Mesothelial cell of epicardium (in vitro differentiated cells): ENCODE measurements around the gene TTC39B. TPM values are rescaled to one million over a fixed set of nuclear protein-coding genes. Genes with fewer than 3 reads are reported as not detected.

Experiments used
- DNase-seq, 2 experiments: peaks; one replicate each; pipeline ENCODE4 v3.0.0; 2021; ENCODE audit warnings: low spot score in 2 of 2; ENCODE audit not compliant: unreplicated experiment in 2 of 2
- H3K27ac Mint-ChIP-seq: 2 replicates; pipeline ENCODE4 v1.8.0; 2021; ENCODE audit warnings: mixed read lengths
- H3K27me3 Mint-ChIP-seq: 2 replicates; pipeline ENCODE4 v1.8.0; 2021; ENCODE audit warnings: low read depth, mixed read lengths
- H3K36me3 Mint-ChIP-seq: 2 replicates; pipeline ENCODE4 v1.8.0; 2021; ENCODE audit warnings: mixed read lengths
- H3K4me1 Mint-ChIP-seq: 2 replicates; pipeline ENCODE4 v1.8.0; 2021; ENCODE audit warnings: mixed read lengths
- H3K4me3 Mint-ChIP-seq: 2 replicates; pipeline ENCODE4 v1.8.0; 2021; ENCODE audit warnings: mild to moderate bottlenecking, moderate library complexity, mixed read lengths
- H3K9me3 Mint-ChIP-seq: 2 replicates; pipeline ENCODE4 v1.8.0; 2021; ENCODE audit warnings: mixed read lengths
- CTCF ChIP-seq: fragments of 200-600 bp; sonication (generic); IDR thresholded peaks from one replicate; pipeline ENCODE4 v1.5.0; 2021; ENCODE audit warnings: antibody characterized with exemption; ENCODE audit not compliant: unreplicated experiment
- total RNA-seq: library from RNA; stranded (reverse); gene quantifications from 3 replicates; pipeline ENCODE4 v1.2.1, GENCODE V29; 2021

Gene TTC39B
- total RNA-seq, 1 donor from 2014 or later = 6.0 TPM

DNA sequence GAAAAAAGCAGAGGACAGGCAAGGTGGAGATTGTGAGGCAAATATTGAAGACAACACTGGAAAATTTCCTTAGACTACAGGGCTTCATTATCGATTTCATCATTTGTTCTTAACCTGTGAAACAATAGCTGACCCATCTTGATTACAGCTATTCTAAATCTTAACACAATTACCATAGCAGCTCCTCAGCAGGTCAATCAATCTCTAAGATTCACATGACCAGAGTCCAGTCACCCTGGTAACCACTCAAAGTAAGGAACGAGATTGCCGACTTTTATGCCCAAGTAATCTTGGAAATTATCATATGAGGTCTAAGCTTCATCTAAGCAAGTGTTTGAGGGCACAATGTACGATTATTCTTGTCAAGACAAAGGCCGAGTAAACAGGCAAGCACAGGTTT is 93.8 kb downstream of the TTC39B start:
- TF ChIP-seq CTCF = no peak
- H3K27me3 Mint-ChIP-seq = no peaks in the 10 kb centered on the region
- no peaks in the 10 kb centered on the region for H3K36me3 Mint-ChIP-seq
- H3K9me3 Mint-ChIP-seq = no peaks in the 10 kb centered on the region
- no peak for DNase-seq
- H3K27ac Mint-ChIP-seq = no peak overlapping the region
- H3K4me3 Mint-ChIP-seq = no peak overlapping the region
- peaks cover 4% of the 10 kb centered on the region for H3K4me1 Mint-ChIP-seq

DNA sequence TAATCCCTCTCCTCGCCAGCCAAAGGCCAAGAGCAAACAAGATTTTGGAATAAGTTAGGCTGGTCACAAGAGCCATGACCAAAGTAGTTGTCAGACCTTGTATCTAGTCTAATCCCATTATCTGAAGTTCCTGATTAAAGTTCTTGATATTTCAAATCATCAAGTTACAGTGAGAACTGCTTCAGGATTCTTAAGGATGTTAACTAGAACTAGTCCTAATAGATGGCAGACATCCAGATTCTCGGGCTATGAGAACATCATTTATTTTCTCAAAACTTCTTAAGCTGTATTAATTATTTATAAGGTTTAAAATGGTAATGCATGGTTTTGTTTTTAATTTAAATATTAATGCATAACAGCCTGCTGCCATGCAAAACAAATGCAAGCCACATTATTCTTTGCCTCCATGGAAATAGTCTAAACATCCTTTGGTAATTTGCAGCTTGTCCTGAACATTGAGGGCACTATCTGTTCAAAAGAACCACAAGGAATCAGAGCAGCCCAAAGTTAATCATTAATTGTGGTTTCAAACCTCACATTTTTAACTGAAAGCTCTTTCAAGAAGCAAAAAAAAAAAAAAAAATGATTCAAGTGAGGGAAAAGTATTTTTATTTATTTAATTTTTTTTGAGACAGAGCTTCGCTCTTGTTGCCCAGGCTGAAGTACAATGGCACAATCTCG is 95.1 kb downstream of the TTC39B start:
- Mint-ChIP-seq H3K27ac (no peak overlapping the region), H3K4me3 (no peak overlapping the region), H3K36me3 (peaks cover 2% of the 10 kb centered on the region), H3K27me3 (no peaks in the 10 kb centered on the region), H3K9me3 (peaks cover 3% of the 10 kb centered on the region), H3K4me1 (peaks cover 4% of the 10 kb centered on the region)
- no peak for DNase-seq
- peak; percentile 35 for TF ChIP-seq CTCF

DNA sequence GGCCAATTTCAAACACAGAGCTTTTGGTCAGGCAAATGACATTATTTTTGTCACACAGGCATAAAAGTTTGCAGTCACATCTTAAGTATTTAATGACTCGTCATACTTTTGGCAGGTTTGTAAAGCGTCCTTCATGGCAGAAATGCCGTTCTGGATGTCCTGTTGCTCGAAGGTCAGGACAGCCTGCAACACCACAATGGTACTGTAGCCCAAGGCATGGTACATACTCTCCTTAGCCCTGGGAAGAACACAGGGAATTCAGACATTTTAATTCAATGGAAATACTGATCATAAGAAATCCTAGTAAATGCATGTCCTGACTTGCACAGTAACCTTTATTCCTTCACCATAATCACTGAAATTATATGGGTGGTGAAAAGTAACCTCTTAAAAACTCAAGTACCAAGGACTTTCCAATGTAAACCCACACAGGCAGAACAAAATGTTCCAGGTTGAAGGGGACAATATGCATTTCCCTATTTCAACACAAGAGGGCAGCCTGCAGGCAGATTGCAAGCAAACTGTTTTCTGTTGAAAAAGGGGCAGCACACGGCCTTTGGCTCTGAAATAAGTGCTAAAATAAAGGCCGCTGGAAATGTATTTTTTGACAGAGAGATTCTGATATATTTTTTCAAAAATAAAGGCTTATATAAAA is 95.7 kb downstream of the TTC39B start:
- no peak overlapping the region for H3K4me3 Mint-ChIP-seq
- H3K27ac Mint-ChIP-seq = no peak overlapping the region
- peaks cover 3% of the 10 kb centered on the region for H3K9me3 Mint-ChIP-seq
- TF ChIP-seq CTCF = peak; percentile 88
- peaks cover 4% of the 10 kb centered on the region for H3K4me1 Mint-ChIP-seq
- H3K27me3 Mint-ChIP-seq = no peaks in the 10 kb centered on the region
- peak in 1 of 2 experiments; percentile 57 for DNase-seq
- H3K36me3 Mint-ChIP-seq = peaks cover 2% of the 10 kb centered on the region

- H3K36me3 Mint-ChIP-seq = peaks cover 2% of the 10 kb centered on the region
- H3K27ac Mint-ChIP-seq = no peak overlapping the region
- TF ChIP-seq CTCF = no peak
Observed at GRCh38 chr9:15206903-15207696, 99.9 kb downstream of the TTC39B start.

DNA sequence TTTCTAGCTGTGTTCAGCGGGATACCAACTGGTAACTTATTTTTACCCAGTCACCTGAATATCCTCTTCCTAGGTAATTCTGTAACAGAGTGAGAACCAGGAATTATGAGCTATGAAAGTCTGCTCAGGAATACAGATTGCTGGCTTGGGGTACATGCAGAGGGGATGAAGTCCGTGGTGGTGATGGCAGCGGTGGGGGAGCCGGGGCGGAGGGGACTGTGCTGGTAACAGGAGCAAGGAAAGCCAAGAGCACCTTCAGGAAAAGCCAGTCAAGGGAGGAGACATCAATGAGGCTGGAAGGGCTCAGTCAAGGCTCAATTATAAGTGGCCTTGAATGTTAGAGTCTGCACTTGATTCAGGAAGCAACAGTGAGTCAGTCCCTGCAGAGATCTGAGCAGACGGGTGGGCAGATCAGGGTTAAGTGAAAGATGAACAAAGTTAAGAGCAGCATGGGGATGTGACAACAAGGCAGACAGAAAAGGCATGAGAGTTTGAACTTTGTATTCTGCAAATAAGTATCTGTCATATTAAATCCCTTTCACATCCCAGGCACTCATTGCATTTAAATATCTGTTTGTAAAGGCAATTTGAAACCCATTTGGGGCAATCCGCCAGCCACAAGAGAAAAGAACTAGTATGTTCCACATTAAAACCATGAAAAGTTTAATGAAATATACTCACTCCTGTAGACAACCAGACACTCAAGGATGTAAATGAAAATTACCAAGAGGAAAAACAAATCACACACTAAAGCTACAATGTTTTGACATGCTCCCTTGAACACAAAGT is 101.2 kb downstream of the TTC39B start:
- no peaks in the 10 kb centered on the region for H3K27me3 Mint-ChIP-seq
- H3K4me1 Mint-ChIP-seq = no peaks in the 10 kb centered on the region
- TF ChIP-seq CTCF = no peak
- no peak overlapping the region for H3K27ac Mint-ChIP-seq
- H3K36me3 Mint-ChIP-seq = peaks cover 2% of the 10 kb centered on the region
- no peak for DNase-seq
- H3K4me3 Mint-ChIP-seq = no peak overlapping the region
- peaks cover 3% of the 10 kb centered on the region for H3K9me3 Mint-ChIP-seq

More at GRCh38 chr9:15206903-15207696, 99.9 kb downstream of the TTC39B start:
- peaks cover 3% of the 10 kb centered on the region for H3K9me3 Mint-ChIP-seq
- H3K4me1 Mint-ChIP-seq = peaks cover 4% of the 10 kb centered on the region
- H3K27me3 Mint-ChIP-seq = no peaks in the 10 kb centered on the region
- H3K4me3 Mint-ChIP-seq = no peak overlapping the region
- no peak for DNase-seq
